GM12872 (cell line): ENCODE measurements around the gene THEMIS2.

Experiments
- TF ChIP-seq, protein P1 (sequence below): IDR thresholded peaks from 3 replicates; pipeline ENCODE4 v1.5.1; 2011; ENCODE audit warnings: low read depth, mild to moderate bottlenecking, low read length, moderate library complexity; ENCODE audit not compliant: insufficient read depth

Gene THEMIS2

DNA sequence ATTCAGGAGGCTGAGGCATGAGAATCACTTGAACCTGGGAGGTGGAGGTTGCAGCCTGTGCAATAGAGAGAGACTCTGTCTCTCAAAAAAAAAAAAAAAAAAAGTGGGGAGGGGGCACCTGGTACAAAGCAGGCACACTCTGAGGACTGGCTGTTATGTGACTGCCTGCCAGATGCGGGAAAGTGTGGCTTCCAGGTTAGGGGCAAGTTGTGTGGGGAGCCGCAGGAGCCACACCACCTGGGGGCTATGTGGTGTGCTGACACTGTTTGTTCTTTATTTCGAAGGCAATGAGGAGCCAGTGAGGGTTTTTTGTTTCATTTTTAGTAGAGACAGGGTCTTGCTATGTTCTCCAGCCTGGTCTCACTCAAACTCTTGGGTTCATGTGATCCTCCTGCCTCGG is 5.7 kb downstream of the THEMIS2 start:
- TF ChIP-seq, protein P1, sequence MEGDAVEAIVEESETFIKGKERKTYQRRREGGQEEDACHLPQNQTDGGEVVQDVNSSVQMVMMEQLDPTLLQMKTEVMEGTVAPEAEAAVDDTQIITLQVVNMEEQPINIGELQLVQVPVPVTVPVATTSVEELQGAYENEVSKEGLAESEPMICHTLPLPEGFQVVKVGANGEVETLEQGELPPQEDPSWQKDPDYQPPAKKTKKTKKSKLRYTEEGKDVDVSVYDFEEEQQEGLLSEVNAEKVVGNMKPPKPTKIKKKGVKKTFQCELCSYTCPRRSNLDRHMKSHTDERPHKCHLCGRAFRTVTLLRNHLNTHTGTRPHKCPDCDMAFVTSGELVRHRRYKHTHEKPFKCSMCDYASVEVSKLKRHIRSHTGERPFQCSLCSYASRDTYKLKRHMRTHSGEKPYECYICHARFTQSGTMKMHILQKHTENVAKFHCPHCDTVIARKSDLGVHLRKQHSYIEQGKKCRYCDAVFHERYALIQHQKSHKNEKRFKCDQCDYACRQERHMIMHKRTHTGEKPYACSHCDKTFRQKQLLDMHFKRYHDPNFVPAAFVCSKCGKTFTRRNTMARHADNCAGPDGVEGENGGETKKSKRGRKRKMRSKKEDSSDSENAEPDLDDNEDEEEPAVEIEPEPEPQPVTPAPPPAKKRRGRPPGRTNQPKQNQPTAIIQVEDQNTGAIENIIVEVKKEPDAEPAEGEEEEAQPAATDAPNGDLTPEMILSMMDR = no peak

DNA sequence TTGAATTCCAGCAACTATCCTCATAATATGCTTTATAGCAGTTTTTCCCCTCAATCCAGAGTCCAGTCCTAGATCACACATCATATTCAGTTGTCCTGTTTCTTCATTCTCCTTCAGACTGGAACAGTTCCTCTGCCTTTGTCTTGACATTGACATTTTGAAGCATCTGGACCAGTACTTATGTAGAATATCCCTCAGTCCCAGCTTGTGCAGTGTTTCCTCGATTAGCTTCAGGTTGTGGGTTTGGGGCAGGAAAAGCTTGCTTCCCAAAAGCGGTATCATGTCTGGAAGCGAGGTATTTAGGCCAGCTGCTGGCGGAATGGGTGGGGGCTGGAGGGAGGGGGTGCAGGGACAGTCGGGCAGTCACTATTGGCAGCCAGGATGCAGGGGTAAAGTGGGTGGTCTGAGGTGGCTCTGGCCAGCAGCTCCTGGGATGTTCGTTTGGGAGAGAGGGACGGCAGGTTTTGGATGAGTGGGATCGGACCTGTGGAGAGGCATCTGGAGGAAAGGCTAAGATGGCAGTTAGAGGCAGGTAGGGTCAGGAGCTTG is 6.5 kb downstream of the THEMIS2 start:
- TF ChIP-seq, protein P1 = no peak

DNA sequence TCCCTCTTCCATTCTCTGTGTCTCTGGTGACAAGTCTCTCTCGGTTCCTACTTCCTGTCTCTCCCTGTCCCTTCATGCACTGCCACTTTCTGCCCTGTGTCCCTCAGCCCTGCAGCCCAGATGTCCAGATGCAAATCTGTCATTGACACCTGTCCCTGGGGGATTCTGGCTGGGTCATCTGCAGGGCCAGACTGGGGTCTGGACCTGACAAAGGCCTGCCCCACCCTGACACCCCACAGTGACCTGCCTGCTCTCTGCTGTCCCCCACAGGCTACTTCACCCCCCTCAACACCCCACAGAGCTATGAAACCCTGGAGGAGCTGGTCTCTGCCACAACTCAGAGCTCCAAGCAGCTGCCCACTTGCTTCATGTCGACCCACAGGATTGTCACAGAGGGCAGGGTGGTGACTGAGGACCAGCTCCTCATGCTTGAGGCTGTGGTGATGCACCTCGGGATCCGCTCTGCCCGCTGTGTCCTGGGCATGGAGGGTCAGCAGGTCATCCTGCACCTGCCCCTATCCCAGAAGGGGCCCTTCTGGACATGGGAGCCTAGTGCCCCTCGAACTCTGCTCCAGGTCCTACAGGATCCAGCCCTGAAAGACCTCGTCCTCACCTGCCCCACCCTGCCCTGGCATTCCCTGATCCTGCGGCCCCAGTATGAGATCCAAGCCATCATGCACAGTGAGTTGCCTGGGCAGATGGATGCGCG is 7.2 kb downstream of the THEMIS2 start:
- TF ChIP-seq, protein P1 = no peak

DNA sequence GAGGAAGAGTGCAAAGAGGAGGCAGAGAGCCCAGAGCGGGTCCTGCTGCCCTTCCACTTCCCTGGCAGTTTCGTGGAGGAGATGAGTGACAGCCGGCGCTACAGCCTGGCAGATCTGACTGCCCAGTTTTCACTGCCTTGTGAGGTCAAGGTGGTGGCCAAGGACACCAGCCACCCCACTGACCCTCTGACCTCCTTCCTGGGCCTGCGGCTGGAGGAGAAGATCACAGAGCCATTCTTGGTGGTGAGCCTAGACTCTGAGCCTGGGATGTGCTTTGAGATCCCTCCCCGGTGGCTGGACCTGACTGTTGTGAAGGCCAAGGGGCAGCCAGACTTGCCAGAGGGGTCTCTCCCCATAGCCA is 10.2 kb downstream of the THEMIS2 start:
- TF ChIP-seq, protein P1 = no peak

DNA sequence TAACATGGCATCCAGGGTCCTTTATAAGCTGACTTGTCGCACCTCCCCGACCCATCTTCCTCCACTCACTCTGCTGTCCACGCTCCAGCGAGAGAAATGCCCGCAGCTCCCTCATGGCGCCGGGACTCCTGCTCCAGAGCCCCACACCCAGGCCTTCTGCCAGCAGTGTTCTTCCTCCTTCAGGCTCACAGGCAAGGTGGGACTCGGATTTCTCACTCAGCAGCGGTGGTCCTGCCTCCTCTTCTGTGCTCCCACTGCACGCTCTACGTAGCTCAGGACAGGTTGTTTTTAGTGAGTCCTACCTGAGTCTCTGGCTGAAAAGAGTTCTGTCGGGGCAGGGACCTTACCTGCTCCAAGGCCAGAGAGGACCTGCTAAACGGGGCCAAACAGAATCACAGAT is 11.2 kb downstream of the THEMIS2 start:
- TF ChIP-seq, protein P1 = no peak

DNA sequence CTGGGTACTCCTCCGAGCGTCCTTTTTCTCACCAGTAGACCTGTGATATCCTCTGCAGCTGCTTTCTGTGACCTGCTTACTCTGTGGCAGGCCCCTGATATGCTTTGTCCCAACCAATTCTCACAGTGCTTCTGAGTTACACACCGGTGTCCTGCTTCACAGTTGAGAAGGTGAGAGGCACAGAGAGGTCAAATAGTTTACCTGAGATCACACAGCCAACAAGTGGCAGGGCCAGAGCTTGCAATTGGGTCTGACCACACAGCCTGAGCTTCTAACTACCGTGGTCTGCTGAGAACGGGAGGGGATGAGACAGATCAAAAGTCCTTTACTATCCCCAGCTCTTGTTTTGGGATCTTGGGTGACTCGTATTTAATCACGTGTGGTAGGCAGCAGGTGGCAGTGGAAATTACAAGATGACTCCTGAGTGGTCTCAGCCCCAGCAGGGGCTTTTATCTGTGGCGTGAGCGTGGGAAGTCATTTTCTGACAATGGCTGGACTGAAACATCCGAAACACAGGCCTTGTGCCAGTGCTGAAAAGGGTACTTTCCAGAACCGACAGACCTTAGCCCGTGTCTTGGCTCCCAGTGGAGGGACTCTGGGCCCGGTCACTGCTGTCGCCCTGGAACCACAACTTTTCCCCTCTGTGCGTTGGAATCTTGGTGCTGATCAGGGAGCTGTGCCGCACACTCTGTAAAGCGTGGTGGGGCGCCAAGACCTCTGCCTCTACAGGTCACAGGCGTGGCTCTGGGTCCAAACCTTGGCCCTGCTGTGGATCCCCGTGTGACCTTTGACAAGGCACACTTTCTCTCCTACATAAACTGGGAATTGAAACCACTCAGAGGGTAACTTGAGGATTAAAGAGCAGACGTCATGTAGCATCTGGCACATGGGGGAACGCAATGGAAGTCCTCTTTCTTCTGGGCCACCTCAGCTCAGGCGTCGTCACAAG is 11.9 kb downstream of the THEMIS2 start:
- TF ChIP-seq, protein P1 = no peak

DNA sequence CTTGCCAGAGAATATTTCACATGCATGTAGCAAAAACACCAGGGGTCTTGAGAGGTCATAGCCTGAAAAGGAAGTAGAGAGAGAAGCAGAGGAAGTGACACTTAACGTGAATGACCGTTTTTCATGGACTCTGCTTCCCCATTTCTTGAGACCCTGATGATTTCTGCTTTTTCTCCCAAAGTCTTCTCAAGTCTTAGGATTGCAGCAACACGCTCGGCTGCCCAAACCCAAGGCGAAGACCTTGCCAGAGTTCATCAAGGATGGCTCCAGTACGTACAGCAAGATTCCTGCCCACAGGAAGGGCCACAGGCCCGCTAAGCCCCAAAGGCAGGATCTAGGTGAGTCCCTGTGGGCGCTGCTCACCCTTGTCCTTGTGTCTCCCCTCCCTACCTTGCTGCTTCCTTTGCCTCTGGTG is 12.8 kb downstream of the THEMIS2 start:
- TF ChIP-seq, protein P1 = no peak
